HG03196 (cell line): ENCODE measurements around the gene VCAM1.
"Not testable (repeated sequence)": the region's sequence is repeated elsewhere in the genome, so short reads cannot be mapped to it uniquely, and the experiment has no call there.

Experiments
- ATAC-seq: cut with Tn5 transposase; IDR thresholded peaks from one replicate; pipeline ENCODE4 v1.9.1; 2021; ENCODE audit not compliant: unreplicated experiment

VCAM1 gene, protein sequence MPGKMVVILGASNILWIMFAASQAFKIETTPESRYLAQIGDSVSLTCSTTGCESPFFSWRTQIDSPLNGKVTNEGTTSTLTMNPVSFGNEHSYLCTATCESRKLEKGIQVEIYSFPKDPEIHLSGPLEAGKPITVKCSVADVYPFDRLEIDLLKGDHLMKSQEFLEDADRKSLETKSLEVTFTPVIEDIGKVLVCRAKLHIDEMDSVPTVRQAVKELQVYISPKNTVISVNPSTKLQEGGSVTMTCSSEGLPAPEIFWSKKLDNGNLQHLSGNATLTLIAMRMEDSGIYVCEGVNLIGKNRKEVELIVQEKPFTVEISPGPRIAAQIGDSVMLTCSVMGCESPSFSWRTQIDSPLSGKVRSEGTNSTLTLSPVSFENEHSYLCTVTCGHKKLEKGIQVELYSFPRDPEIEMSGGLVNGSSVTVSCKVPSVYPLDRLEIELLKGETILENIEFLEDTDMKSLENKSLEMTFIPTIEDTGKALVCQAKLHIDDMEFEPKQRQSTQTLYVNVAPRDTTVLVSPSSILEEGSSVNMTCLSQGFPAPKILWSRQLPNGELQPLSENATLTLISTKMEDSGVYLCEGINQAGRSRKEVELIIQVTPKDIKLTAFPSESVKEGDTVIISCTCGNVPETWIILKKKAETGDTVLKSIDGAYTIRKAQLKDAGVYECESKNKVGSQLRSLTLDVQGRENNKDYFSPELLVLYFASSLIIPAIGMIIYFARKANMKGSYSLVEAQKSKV

DNA sequence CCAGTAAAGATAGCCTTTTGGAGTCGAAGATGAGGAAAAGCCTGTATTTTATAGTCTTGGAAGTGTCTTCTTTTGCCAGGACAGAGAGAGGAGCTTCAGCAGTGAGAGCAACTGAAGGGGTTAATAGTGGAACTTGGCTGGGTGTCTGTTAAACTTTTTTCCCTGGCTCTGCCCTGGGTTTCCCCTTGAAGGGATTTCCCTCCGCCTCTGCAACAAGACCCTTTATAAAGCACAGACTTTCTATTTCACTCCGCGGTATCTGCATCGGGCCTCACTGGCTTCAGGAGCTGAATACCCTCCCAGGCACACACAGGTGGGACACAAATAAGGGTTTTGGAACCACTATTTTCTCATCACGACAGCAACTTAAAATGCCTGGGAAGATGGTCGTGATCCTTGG is at the start of gene VCAM1:
Gene VCAM1 (plus strand): TSS at position 253 of the 400 bp plus-strand sequence. CDS start 119 bp downstream, at position 372.
- ATAC-seq, result no peak

DNA sequence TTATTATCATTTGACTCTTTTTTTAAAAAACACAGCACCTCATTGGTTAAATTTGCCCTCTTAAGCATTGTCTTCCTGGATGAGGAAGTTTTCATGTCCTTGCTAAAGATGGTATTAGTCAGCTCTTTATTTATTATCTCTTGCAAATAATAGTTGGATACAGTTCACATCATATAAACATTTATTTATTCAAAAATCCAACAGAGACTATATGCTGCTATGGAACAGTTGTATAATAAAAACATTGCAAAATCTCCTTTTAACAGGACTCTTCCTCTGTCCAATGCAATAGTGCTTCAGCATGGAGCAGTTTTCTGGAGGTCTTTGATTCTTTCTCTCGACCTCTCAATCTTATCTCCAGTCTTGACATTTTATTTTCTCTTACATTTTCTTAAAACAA is 49.5 kb upstream of the VCAM1 start:
- ATAC-seq, result no peak

DNA sequence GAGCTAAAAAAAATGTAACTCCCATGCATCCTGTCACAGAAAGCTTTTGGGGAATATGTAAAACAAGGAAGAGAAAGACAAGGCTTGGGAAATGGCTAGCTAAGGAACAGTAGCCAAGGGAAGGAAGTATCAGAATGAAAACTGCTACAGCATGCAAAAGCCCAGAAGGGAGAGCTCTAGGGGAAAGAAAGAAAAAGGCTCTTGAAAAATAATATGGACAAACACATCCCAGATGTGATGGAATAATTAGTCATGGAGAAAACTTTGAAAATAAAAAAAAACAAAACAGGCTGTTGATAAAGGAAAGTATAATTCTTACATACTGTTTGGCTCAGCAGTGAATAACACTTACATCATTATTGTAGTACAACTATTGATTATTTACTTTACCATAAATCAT is 47.9 kb upstream of the VCAM1 start:
- no peak for ATAC-seq

DNA sequence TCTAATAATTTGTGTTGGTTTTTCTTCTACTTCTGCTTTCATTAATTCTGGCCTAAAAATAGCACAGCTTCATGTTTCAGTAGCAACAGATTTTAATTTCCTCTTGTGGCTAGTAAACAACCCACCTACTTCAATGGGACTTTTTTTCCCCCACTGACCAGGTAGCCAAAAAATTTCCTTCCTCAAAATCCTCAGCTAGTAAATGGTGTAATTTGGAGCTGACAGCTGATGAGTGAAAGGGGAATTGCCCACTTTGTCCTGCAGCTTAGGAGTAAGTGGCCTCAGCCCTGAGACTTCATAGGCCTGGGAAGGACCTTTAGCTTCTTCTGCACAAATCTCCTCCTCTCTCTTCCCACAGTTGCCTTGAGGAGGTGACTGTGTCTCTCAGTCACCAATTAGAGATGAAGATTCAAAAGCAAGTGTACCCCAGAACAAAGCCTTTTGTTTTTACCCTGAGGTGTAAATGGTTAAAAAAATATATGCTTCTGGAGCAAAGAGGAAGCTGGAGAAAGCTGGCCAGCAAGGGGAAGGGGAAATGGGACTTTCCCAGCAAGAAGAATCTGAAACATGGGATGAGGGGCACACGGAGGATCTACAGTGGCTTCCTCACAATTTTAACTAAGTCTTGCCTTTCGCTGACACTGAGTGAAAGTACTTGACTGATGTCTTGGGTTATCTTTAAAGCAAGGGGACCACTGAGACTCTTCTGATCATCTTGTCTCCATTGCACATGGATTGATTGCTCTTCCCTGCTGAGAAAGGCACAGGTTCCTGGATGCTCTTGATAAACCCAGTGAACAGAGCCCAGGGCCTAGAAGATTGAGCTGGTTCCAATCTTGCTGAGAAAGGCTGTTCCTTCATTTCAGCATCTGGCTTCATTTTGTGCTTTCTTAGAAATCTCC is 35.8 kb upstream of the VCAM1 start:
- ATAC-seq, result no peak

DNA sequence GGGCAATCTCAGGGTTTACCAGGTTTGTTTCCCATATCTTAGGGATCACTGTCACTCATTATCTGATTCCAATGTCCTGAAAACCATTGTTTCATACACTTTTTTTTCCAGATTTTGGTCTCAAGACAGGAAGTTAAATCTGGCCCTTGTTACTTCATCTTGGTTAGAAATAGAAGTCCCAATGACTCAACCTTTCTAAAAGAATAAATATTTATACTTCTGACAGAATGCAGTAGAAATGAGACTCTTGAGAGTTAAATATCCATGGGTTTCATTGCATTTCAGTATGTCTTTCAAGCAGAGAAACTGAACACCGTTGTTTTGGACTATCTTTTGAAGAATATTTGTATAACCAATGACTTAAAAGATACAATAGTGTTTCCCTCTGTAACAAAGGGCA is 19.8 kb upstream of the VCAM1 start:
- ATAC-seq, result no peak

DNA sequence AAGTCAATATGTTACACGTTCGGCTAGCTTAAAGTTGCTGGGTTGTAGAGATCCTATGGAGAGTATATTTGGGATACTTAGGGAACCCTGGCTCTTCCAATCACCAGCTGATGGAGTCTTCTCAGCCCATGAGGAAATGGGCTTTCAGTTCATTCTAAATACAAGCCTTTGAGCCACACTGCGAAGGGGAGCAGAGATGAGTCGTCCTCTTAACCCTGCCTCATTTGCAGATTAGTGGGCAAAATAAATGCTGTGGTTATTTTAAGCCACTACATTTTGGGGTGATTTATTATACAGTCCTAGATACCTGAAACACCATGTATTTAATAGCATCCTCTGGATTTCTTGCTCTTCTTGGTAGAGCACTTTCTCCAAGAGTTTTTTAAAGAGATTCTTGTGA is 19.0 kb upstream of the VCAM1 start:
- ATAC-seq, result no peak

DNA sequence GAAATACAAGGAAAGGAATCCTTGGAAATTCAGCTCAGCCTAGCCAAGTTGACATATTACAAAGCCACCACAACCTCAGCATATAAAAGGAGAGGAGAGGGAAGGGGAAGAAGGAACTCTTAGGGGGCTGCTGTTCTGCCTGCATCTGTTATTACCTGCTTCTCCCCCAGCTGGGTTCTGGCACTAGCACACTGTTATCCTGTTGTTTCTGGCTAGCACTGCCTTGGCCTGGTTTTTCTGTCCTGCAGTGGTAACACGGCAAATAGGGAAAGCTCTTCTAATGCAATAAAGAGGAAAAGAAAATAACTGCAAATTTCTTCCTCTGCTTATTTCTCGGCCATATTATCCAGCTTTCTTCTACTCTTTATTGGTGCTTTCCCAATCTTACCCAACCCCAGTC is 16.5 kb upstream of the VCAM1 start:
- ATAC-seq, result no peak

DNA sequence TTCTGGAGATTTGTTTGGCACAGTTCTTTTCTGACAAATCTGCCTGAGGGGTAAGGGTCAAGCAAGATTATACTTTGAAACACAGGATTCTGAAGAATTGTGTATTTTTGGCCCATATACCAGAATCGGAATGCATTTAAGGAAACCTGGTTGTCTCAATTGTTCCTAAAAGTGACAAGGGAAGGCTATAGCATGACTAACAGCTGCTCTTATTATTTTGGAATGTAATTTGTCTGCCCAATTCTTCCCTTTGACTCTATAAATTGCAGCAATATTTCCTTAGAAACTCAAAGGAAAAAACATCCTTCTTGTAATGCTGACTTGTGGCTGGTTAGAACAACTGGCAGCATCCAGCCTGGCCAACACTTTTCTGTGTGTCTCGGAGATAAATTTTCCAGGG is 15.8 kb upstream of the VCAM1 start:
- ATAC-seq, result no peak

DNA sequence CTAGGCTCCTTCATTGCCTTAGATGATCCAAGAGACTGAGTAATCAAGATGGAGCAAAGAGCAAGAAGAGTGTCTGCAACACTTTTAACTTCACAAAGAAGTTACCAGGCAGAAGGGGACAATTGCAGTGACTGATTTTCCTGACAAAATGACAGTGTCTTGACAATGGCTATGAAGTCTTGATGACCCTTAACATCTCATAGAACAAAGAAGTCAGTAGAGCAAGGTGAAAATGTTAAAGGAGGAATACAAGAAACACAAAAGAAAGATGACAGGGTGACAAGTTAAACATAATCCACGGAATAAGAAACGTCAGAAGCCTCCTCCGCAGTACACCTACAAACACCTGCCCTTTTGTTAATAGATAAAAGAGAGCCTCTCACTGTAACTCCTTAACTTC is 15.1 kb upstream of the VCAM1 start:
- no peak for ATAC-seq

DNA sequence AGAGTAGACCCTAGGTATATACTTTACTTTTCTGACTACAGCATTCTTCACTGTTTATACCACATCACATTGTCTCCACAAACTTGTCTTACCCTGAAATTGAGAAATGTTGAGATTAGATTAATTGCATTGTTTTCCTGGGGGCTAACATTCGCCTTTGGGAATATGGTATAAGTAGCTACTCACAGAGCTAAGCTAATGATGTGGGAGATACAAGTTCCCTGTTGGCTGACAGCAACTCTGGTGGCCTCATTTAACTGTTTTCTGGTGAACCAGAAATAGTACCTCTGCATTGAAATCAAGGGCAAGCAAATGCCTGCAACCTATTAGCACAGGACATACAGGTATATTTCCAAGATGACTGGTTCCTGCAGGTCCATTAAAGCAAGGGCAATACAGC is 13.2 kb upstream of the VCAM1 start:
- no peak for ATAC-seq

DNA sequence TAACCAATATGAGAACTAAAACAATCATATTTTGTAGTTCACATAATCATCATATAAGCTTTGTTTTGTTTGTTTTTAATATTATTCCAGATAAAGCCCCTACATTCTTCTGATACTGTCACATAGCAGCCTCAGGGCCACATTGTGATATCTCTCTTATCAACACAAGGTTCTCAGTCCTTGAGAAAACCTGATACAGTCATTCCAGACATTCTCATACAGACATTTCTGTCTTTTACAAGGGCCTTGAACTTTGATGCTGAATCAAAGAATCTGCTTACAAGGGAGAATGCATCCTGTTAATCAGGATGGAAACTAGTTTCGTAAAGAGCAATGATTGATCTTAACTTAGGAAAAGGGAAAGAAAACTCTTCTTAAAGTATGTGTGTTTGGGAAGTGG is 12.7 kb upstream of the VCAM1 start:
- no peak for ATAC-seq

DNA sequence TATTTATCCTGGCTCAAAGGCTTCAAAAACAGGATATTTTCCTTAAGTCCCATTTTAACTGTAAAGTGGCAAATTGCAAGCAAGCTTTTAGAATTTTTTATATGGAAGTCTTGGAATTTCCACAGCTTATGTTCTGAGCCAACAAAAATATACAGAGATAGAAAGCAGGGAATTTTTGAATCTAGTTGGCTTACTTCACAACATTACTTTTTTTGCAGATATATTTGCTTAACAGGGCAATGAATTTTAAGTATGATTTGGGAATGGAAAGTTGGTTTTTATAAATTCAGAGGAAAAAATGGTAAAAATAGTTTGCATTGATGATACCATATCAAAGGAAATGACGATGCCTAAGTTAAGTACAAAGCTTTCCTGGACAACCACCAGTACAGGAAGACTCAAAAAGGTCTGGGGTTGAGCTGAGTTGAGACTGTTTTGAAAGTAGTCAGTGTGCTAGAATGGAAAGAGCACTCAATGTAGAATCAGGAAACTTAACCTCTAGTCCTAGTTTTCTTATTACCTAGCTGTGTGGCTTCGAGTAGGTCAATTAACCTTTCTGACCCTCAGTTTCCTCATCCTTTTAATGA is 11.0 kb upstream of the VCAM1 start:
- no peak for ATAC-seq

DNA sequence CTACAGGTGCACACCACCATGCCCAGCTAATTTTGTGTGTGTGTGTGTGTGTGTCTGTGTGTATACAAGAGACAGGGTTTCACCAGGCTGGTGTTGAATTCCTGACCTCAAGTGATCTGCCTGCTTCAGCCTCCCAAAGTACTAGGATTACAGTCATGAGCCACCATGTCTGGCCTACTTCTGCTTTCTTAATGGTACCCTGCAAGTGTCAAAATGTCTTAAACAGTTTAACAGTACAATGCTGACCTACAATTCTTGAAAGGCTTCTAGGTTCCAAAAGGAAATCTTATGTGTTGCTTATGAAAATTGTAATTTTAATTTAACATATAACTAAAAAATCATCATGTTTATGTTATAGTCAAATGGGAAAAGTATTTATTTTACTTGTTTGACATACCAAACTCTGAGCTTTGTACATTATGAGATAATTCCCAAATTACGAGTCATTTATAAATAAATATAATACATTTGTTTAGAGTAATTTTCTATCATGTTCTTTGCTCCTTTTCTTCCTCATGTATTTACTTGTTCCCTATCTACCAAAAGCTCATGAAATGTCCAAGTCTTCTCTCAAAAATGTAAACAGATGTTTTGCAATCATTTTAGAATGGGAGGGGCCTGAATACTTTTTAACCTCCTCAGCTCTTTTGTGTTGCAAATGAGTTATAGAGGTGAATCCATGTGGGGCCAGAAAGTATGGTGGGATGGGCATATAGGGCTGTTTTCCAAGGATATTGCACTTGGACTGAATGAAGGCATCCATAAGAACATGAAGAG is 8.4 kb upstream of the VCAM1 start:
- ATAC-seq, result no peak

DNA sequence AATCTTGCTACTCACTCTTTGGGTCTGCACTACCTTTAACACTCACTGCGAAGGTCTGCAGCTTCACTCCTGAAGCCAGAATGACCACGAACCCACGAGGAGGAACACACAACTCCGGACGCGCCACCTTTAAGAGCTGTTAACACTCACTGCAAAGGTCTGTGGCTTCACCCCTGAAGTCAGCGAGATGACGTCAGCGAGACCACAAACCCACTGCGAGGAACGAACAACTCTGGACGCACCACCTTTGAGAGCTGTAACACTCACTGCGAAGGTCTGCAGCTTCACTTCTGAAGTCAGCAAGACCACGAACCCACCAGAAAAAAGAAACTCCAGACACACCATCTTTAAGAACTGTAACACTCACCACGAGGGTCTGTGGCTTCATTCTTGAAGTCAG is 6.5 kb upstream of the VCAM1 start:
- not testable (repeated sequence) for ATAC-seq

DNA sequence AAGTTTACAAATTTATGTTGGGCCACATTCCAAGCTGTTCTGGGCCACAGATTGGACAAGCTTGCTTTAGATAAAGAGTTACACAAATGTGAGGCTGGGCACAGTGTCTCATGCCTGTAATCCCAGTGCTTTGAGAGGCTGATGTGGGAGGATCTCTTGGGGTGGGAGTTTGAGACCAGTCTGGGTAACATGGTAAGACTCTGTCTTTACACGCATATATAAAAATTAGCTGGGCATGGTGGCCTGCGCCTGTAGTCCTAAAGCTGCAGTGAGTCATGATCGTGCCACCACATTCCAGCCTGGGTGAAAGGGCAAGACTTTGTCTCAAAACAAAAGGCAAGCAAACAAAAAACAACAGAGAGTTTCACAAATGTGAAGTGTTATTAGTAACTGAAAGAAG is 5.9 kb upstream of the VCAM1 start:
- ATAC-seq, result no peak

DNA sequence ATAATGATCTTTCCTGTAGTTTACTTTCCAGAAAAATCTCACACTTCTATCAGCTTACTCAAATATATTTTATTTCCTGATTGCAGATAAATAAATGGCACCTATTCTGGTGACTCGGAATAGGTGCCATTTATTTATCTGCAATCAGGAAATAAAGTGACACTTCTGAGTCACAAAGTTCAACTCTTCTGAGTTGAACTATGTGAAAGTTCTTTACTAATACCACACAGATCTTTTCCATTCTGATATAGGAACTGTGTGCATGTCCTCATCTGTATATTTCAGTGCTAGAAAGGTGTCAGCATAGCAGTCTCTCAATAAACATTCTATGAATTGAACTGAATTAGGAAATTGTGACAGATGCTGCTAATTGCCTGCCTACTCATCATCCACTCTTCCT is 4.9 kb upstream of the VCAM1 start:
- ATAC-seq, result no peak

DNA sequence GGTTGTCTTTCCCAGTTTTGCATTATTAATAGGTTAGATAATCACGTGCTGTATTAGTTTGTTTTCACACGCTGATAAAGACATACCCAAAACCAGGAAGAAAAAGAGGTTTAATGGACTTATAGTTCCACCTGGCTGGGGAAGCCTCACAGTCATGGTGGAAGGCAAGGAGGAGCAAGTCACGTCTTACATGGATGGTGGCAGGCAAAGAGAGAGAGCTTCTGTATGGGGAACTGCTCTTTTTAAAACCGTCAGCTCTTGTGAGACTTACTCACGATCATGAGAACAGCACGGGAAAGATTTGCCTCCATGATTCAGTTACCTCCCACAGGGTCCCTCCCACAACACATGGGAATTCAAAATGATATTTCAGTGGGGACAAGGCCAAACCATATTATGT is 2.3 kb upstream of the VCAM1 start:
- no peak for ATAC-seq

DNA sequence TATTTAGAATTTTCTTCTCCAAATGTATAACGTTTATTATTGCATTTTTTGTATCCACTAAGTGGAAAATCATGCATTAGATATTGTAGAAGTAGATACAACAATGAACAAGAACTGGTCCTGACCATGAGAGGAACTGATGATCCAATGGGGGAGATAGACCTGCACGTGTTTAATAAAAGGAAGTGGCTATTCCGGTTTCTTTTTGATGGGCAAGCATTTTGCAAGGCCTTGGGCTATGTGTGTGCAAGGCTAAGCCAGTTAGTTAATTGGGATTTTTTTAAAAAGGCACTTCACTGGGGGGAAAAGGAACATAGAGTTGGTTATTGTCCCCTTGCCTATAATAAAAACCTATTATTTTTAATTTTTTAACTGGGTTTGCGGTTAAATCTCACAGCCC is 961 bp upstream of the VCAM1 start:
- no peak for ATAC-seq

DNA sequence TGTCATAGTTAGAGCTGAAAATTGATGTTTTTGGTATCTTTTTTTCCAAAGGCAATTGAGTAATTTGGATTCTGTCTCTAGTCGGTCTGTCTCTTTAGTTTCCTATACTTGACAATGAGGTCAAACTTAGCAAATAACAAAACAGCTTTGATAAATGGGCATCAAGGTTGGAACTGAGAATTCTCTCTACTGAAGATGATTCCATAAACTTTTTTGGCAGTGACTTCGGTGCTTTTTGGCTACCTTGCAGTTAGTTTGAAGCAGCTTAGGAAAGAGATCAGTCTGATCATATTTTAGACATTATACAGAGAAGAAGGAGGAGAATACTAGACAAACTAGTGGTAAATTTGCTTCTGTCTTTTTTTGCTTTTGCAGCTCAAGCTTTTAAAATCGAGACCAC is 559 bp downstream of the VCAM1 start:
- no peak for ATAC-seq

DNA sequence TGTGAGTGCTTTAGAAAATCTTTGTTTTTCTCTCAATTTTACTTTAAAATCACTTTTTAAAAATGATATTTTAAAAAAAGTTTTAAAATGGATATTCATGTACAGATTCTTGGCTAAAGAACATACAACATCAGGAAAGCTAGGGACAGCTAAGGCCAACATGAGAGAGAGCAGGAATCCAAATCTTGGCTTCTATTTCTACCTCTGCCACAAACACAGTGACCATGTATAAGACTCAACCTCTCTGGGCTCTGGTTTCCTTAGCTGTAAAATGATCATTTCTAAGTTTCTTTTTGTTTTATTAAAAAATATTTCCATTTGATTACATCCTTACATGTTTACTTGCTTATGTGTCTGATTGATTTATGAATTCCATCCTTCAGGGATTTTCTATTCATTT is 1.2 kb downstream of the VCAM1 start:
- ATAC-seq, result no peak
